PC-3 (cell line): ENCODE results near the gene RAP1GAP. TPM values are rescaled to one million over a fixed set of nuclear protein-coding genes. Genes with fewer than 3 reads are reported as not detected.
A peak's percentile ranks its signal among the peaks of the same experiment; 100 is the strongest.
"Not testable (repeated sequence)": the region's sequence is repeated elsewhere in the genome, so short reads cannot be mapped to it uniquely, and the experiment has no call there.

Experiments
- ATAC-seq: fragments of 200-7000 bp; cut with Tn5 transposase; 2 replicates; pipeline ENCODE4 v1.9.1; 2020; ENCODE audit warnings: mild to moderate bottlenecking, moderate library complexity
- BruUV-seq: library from RNA; stranded (reverse); fragments of 400-500 nt; replicated peaks from 2 replicates; lab custom pipeline; 2021; lab: Mats Ljungman, UMichigan
- CTCF ChIA-PET: fragments of 300-600 bp; sonication (Branson Sonifier 250); formaldehyde crosslinking; loops from one replicate; lab custom pipeline; 2022; ENCODE audit warnings: antibody characterized with exemption; lab: Charles Lee
- POLR2A ChIA-PET: fragments of 300-600 bp; sonication (Branson Sonifier 250); formaldehyde crosslinking; loops from one replicate; lab custom pipeline; 2022; ENCODE audit warnings: antibody characterized with exemption; ENCODE audit not compliant: unreplicated experiment; lab: Charles Lee
- DNase-seq: peaks from one replicate; pipeline ENCODE4 v3.0.0-alpha.2; 2015
- H2AFZ ChIP-seq: fragments of 300-600 bp; sonication (generic); 2 replicates; pipeline ENCODE4 v1.6.0; 2016; ENCODE audit warnings: antibody characterized with exemption, low read length
- H3F3A ChIP-seq: fragments of 300-600 bp; sonication (generic); one replicate; pipeline ENCODE4 v1.6.0; 2017; ENCODE audit warnings: antibody characterized with exemption, low read length, control low read depth, mild to moderate bottlenecking; ENCODE audit not compliant: unreplicated experiment
- H3K27ac ChIP-seq: fragments of 300-600 bp; sonication (generic); 2 replicates; pipeline ENCODE4 v1.5.1; 2016; ENCODE audit warnings: mild to moderate bottlenecking, low read length
- H3K27me3 ChIP-seq: fragments of 300-600 bp; sonication (generic); 2 replicates; pipeline ENCODE4 v1.6.1; 2016; ENCODE audit warnings: low read length, mixed read lengths
- H3K36me3 ChIP-seq: fragments of 300-600 bp; sonication (generic); 2 replicates; pipeline ENCODE4 v1.6.1; 2016; ENCODE audit warnings: low read depth, mixed run types, low read length, mixed read lengths
- H3K4me1 ChIP-seq: fragments of 300-600 bp; sonication (generic); 2 replicates; pipeline ENCODE4 v1.5.1; 2016; ENCODE audit warnings: low read length; ENCODE audit not compliant: insufficient read depth
- H3K4me2 ChIP-seq: fragments of 300-600 bp; sonication (generic); 2 replicates; pipeline ENCODE4 v1.6.0; 2016; ENCODE audit warnings: low read length
- H3K4me3 ChIP-seq: fragments of 300-600 bp; sonication (generic); 2 replicates; pipeline ENCODE4 v1.5.1; 2016; ENCODE audit warnings: mild to moderate bottlenecking, low read length, mixed read lengths
- H3K79me2 ChIP-seq: fragments of 300-600 bp; sonication (generic); 2 replicates; pipeline ENCODE4 v1.6.1; 2017; ENCODE audit warnings: low read length, mixed read lengths
- H3K9ac ChIP-seq: fragments of 300-600 bp; sonication (generic); 2 replicates; pipeline ENCODE4 v1.6.0; 2016; ENCODE audit warnings: mild to moderate bottlenecking, low read length
- H3K9me2 ChIP-seq: fragments of 300-600 bp; sonication (generic); replicated peaks from 2 replicates; pipeline ENCODE4 v1.6.1; 2016; ENCODE audit warnings: mixed run types, low read length, mixed read lengths
- H3K9me3 ChIP-seq: fragments of 300-600 bp; sonication (generic); 2 replicates; pipeline ENCODE4 v1.6.1; 2016; ENCODE audit warnings: low read length, mixed read lengths
- H4K20me1 ChIP-seq: fragments of 300-600 bp; sonication (generic); 2 replicates; pipeline ENCODE4 v1.6.1; 2016; ENCODE audit warnings: low read length, mixed read lengths
- CTCF ChIP-seq: fragments of 300-600 bp; sonication (generic); conservative IDR thresholded peaks from 2 replicates; pipeline ENCODE4 v1.5.1; 2017; ENCODE audit warnings: antibody characterized with exemption, low read depth, mild to moderate bottlenecking, low read length
- EZH2 ChIP-seq: fragments of 300-600 bp; sonication (generic); IDR thresholded peaks from one replicate; pipeline ENCODE4 v1.6.1; 2017; ENCODE audit warnings: antibody characterized with exemption, mild to moderate bottlenecking, low read length; ENCODE audit not compliant: unreplicated experiment
- EZH2phosphoT487 ChIP-seq: fragments of 300-600 bp; sonication (generic); IDR thresholded peaks from 2 replicates; pipeline ENCODE4 v1.6.1; 2018; ENCODE audit warnings: mild to moderate bottlenecking, antibody characterized with exemption, low read length, borderline replicate concordance
- intact Hi-C: fragments of 100-400 bp; cut with micrococcal nuclease; formaldehyde crosslinking; loops from 2 replicates; pipeline ENCODE4 v1.9.0; 2023
- total RNA-seq: library from RNA; depleted of rRNA; stranded (reverse); fragments of >200 nt; gene quantifications from 2 replicates; pipeline ENCODE4 v1.2.3, GENCODE V29; 2014

Gene RAP1GAP
- total RNA-seq, 1 experiment from 2014 or later, result 12.1 TPM

GRCh38 chr1:21631944-21632887 is 36.9 kb downstream of the RAP1GAP start:
- no peaks in the 10 kb centered on the region for H4K20me1 ChIP-seq
- H3K27ac ChIP-seq, result no peak overlapping the region
- no peaks in the 10 kb centered on the region for H3K9me3 ChIP-seq
- intact Hi-C loops, result no loop called here
- no TSS peak for BruUV-seq
- H3K9me2 ChIP-seq, result no peaks in the 10 kb centered on the region
- H3K79me2 ChIP-seq, result no peaks in the 10 kb centered on the region
- ChIA-PET POLR2A (no interaction called here), CTCF (no interaction called here)
- H3K36me3 ChIP-seq, result no peaks in the 10 kb centered on the region
- no peak overlapping the region for H2AFZ ChIP-seq
- H3F3A ChIP-seq, result no peaks in the 10 kb centered on the region
- TF ChIP-seq EZH2 (no peak), CTCF (no peak), EZH2phosphoT487 (no peak)
- H3K27me3 ChIP-seq, result no peaks in the 10 kb centered on the region
- ATAC-seq, result peak; percentile 10; the same call in 1 of the 2 replicates
- H3K4me1 ChIP-seq, result peaks cover 28% of the 10 kb centered on the region
- no peak overlapping the region for H3K4me2 ChIP-seq
- no peak overlapping the region for H3K9ac ChIP-seq
- H3K4me3 ChIP-seq, result no peak overlapping the region
- no peak for DNase-seq

GRCh38 chr1:21631590-21631943 is 37.6 kb downstream of the RAP1GAP start:
- POLR2A ChIA-PET, H2AFZ ChIP-seq, H3K9me3 ChIP-seq, H3K4me3 ChIP-seq, H4K20me1 ChIP-seq, intact Hi-C loops, ATAC-seq, H3K79me2 ChIP-seq, H3F3A ChIP-seq, H3K36me3 ChIP-seq, H3K9ac ChIP-seq, DNase-seq, H3K9me2 ChIP-seq, H3K4me2 ChIP-seq, BruUV-seq, CTCF ChIA-PET, H3K27ac ChIP-seq, H3K27me3 ChIP-seq: not testable (repeated sequence)
- H3K4me1 ChIP-seq, result peaks cover 34% of the 10 kb centered on the region

- TF ChIP-seq CTCF (no peak), EZH2phosphoT487 (no peak), EZH2 (no peak)
- Histone ChIP-seq H3F3A (no peaks in the 10 kb centered on the region), H3K36me3 (no peaks in the 10 kb centered on the region), H3K27me3 (no peaks in the 10 kb centered on the region), H2AFZ (no peak overlapping the region), H3K4me3 (no peak overlapping the region), H3K9me2 (no peaks in the 10 kb centered on the region), H3K27ac (no peak overlapping the region), H3K79me2 (no peaks in the 10 kb centered on the region), H3K9ac (no peak overlapping the region), H3K9me3 (no peaks in the 10 kb centered on the region), H3K4me1 (peaks cover 42% of the 10 kb centered on the region), H4K20me1 (no peaks in the 10 kb centered on the region), H3K4me2 (no peak overlapping the region)
- no TSS peak for BruUV-seq
- intact Hi-C loops, result no loop called here
- no peak for ATAC-seq
- DNase-seq, result no peak
- CTCF ChIA-PET, result no interaction called here
- POLR2A ChIA-PET, result no interaction called here
These were observed 38.4 kb downstream of the RAP1GAP start for GRCh38 chr1:21630571-21631343.
